NCI-H345 (cell line): ENCODE data around the gene CLDN17.

ENCODE experiments used
- DNase-seq: peaks from one replicate; lab custom pipeline; 2025; lab: John Stamatoyannopoulos, UW

CLDN17 gene, protein sequence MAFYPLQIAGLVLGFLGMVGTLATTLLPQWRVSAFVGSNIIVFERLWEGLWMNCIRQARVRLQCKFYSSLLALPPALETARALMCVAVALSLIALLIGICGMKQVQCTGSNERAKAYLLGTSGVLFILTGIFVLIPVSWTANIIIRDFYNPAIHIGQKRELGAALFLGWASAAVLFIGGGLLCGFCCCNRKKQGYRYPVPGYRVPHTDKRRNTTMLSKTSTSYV

GRCh38 chr21:30166705-30167104 lies at the start of gene CLDN17:
CLDN17 (minus strand) TSS chr21:30166805; CDS start chr21:30166617, 188 bp downstream.
- no peak for DNase-seq

DNA sequence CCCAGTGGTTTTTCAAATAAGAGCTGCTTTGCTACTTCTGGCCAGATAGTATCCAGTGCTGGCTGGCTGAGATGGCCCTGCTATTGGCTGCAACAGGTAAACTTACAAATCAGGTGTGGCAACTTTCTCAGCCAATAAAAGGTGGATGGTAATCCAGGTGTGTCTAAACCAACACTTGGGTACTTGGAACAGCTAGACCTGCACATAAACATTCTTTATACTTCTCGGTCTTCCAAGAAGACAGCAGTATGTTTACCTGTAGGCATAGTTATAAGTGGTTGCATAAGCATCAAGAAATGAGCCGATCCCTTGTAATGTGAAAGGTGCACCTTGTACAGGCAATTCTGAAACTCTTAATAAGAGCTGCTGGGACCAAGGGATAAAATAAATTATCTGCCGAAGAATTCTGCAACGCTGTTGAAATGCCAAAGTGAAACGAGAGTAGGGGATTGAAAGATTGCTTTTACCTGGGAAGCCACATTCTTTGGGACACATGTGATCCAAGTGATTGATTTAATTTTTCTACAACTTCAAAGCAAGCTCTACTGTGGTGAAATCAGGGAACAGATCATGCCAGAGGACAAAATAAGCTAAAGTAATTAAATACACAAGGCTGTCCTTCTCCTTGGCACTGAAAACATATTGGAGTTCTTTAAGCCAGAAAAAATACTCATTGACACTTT lies 49.6 kb upstream of the CLDN17 start, which contains the start of gene CLDN8:
CLDN8 (minus strand) TSS at position 57 of the 683 bp plus-strand sequence. CDS start 172 bp downstream, outside the sequence.
- DNase-seq = no peak

DNA sequence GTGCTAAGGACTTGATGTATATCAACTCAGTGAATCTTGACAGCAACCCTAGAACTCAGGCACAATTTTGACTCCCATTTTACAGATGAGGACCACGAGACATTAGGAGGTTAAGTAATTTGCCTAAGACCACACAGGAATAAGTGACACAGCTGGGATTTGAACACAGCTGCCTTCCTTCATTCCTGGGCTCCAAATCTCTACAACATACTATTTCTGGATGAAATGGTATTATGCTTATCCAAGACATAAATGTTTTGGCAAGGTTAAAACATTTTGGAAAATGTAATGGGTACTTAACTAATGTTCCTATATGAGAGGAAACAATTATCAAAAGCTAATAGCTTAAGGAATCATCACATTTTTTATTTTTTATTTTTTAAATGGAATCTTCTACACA lies 44.5 kb upstream of the CLDN17 start:
- no peak for DNase-seq

- DNase-seq = no peak
Observed at GRCh38 chr21:30209601-30210000, 43.0 kb upstream of the CLDN17 start.

- no peak for DNase-seq
Observed at GRCh38 chr21:30207252-30207579, 40.6 kb upstream of the CLDN17 start.

DNA sequence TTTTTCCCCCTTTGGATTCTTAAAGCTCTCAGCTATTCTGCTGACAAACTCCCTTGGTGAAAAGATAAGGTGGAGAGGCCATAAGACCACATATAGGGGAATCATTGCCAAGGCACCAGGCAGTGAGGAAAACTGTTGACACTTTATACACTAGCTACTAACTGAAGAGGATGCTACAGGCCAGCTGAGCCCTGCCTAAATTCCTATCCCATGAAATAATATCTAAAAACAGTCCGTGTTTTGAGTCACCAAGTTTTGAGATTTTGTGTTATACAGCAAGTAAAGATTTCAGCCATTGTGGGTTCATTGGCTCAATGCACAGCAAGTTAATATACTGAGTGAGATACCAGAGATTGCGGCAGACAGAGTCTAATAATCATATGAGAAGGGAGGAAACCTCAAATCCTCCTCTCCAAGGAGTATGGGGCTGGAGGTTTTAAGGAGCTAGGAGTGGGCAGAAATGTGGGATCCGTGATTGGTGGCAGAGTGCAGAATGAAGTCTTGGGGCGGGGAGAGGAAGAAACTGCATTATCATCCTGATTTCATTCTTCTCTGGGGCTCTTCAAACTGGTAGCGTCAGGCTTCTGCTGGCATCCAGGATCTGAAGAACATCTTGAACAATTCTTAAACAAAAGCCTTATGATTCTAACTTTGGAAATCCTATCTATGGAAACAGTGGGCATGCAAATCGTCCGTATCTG lies 40.1 kb upstream of the CLDN17 start:
- no peak for DNase-seq

DNA sequence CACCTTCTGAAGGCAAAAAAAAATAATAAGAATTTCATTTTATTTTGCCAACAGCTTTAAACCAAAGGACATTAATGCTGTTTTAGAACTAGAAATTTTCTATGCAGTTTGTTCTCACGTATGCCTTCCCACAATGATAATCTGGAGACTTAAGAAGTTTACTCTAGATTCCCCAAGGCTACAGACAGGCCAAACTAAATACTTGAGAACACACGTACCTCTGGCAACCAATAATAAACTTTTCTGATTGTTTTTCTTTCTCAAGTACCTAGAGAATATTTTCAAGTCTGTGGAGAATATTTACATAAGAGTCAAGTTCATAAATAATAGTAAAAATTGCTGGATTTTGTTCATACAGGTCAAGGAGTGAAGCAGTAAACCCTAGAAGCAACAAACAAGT lies 33.4 kb upstream of the CLDN17 start:
- DNase-seq = no peak

GRCh38 chr21:30194701-30195299 lies 28.2 kb upstream of the CLDN17 start:
- peak; percentile 3 for DNase-seq

DNA sequence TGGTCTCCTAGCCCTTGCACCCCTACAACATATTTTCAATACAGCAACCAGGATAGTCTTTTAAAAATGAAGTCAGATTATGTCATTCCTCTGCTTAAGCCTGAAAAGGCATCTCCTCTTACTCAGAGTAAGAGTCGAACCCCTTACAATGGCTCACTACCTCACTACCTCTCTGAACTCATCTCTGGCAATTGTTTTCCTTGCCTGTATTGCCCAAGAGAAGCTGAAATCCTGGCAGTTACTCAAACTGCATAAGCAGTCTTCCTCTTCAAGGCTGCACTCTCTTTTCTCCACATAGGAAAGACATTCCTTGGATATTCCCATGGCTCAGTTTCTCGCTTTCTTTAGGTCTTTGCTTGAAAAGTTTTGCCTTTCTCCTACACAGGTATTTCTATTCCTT lies 26.6 kb upstream of the CLDN17 start:
- no peak for DNase-seq

DNA sequence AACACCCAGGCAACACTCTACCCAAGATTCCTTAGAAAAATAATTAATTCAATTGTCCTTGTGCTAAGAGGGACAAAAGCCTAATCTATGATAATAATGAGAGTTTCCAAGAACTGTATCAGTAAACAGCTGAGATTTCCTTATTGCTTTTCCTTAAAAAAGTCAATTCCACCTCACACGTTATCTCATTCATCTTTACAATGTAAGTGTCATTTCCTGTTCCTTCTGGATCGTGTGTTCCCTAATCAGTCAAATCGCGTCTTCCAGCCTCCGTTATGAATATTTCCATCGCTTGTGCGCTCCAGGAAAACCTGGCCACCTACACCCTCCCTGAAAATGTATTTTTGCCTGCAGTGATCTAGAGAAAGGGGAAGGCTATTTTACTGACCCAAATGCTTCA lies 23.9 kb upstream of the CLDN17 start:
- no peak for DNase-seq

DNA sequence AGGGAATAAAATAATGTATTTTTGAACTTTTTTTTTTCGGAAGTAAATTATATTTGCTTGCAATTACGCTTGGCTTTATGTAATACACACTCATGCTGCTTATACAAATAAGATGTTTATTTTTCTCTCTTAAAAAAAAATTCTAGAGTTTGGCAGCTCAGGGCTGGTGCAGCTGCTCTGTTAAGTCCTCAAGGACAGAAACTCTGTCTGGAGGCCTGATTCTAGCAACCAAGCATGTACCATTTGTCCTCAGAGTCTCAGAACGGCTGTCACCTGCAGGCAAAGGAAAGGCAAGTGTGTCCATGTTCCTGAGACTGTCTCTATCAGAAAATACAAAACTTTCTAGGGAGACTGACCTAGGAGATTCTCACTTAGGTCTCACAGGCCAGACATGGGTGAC lies 23.2 kb upstream of the CLDN17 start:
- DNase-seq = no peak

DNA sequence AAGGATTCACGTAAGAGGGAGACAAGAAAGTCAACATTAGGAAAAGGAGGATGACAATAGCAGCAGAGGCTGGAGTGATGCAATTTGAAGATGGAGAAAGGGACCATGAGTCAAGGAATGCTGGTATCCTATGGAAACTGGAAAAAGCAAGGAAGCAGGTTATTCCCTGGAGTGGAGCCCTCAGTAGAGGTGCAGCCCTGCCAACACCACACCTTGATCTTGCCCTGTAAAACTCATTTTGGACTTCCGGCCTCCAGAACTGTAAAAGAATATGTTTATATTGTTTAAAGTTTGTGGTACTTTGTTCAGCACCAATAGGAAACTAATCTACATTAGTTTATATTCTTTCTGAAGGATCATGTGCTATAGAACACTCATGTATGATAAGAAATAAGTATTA lies 19.6 kb upstream of the CLDN17 start:
- DNase-seq = no peak

GRCh38 chr21:30168086-30168485 lies 1.5 kb upstream of the CLDN17 start:
- no peak for DNase-seq

- no peak for DNase-seq
Observed at GRCh38 chr21:30166171-30166570, 434 bp downstream of the CLDN17 start.

DNA sequence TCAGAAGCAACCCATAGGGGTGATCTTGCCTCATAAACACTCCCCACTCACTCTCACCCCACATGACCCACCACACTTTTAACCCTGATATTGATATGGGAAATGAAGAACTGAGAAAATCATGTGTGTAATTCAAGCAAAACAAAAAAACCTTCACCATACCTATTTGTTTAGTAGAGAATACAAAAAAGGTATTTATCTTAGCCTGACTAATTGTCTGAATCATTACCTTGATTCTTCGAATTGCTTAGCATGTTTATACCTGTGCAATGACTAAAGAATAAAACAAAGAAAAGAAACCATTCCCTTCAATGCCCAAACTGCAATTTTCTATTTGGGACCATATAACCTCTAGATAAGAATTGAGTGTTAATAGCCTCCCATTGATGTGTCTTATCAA lies 1.8 kb downstream of the CLDN17 start:
- DNase-seq = no peak

DNA sequence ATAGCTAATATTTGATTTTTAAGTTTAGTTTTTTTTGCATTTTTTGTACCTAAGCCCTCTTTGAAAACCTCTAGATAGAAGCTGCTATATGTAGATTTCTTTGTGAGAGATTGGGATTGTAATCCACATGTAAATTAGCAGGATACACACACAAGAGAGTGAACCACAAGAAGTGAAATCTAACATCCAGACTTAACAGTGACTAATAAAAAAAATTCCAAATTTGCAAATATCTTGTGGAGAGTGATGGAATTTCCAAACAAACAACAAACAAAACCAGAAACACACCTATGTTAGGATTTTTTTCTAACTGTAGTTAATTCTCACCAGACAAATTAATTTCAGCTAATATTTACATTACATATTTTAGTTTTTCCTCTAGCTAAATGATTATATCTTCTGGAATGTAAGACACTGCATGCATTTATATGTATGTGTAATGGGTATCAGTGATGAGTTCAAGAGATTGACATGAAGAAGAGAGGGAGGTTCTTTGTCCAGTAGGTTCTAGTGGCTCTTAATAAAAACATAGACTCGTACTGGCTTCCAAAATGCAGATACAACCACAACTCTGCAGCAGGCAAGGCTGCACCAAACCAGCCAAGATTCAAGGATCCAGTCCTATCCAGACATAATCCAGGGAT lies 12.8 kb downstream of the CLDN17 start:
- no peak for DNase-seq

- DNase-seq = no peak
Observed at GRCh38 chr21:30152792-30153191, 13.8 kb downstream of the CLDN17 start.

GRCh38 chr21:30148906-30149305 lies 17.7 kb downstream of the CLDN17 start:
- DNase-seq = no peak

DNA sequence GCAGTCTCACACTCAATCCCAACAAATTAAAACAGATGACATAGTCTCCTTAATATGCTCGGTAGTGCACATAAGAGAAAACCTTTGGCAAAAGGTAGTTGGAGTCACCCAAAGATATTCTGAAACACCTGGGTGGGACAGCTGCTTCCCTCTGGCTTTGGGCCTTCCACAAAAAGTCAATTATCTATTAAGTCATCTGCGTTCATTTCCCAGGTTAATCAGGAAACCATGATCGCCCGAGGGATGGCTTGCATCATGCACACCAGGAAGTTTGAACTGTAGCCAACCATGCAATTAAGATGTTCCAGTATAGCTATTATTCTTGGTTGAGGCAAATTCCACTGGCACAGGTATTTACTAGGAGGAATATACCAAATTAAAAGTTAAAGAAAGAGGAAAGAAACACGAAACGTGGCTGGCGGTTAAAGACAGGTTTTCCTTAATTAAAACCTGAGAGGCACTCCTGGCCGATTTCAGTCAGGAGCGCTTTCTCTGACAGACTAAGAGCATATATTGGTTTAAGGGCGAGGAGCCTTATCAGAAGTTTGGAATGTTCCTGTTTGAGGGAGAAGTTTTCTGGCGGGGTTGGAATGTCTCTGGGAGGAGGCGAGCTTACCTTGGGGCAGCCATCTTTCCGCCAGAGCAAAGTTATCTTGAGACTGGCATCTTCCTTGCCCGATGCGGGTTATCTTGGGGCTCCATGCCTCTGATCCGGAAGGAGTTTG lies 19.9 kb downstream of the CLDN17 start:
- DNase-seq = no peak

- no peak for DNase-seq
Observed at GRCh38 chr21:30138483-30138882, 28.1 kb downstream of the CLDN17 start.

DNA sequence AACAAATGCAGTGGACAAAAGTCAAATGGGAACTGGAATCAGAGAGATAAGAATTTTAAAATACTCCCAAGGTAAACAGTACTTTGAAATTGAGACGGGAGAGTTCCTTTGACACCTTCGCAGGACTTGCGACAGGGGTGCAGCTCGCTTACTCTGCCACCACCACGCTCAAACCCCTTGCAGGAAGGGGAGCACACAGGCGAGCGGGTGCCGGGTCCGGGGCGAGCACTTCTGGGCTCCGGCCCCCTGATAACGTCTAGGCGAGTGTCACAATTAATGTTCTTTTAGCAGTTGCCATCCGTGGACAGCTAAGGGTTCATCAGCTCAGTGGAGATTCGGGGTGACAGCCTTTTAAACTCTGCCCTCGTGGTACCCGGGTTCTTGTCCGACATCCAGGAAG lies 37.4 kb downstream of the CLDN17 start:
- no peak for DNase-seq

DNA sequence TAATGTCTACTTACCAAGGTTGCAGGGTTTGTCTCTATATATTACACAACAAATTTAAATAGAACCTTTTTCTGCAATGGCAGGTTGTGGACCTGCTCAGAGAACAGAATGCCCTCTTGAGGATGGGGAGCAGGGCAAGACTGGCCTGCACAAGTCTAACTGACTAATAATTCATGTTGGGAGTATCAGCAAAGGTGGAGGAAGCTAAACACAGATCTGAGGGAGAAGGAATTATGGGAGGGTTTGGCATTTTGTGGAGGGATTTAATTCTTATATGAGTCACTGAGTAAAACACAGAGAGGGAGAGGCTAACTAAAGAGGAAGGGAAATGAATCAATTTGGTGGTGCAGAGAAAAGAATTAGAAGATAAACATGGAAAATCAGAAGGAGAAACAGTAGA lies 40.0 kb downstream of the CLDN17 start:
- DNase-seq = no peak
